Fibroblast of upper back skin (primary cell): ENCODE results near the gene PRXL2B.
"Not testable (repeated sequence)": the region's sequence is repeated elsewhere in the genome, so short reads cannot be mapped to it uniquely, and the experiment has no call there.

ENCODE experiments used
- DNase-seq: peaks from one replicate; pipeline ENCODE4 v3.0.0-alpha.2; 2013

PRXL2B gene

DNA sequence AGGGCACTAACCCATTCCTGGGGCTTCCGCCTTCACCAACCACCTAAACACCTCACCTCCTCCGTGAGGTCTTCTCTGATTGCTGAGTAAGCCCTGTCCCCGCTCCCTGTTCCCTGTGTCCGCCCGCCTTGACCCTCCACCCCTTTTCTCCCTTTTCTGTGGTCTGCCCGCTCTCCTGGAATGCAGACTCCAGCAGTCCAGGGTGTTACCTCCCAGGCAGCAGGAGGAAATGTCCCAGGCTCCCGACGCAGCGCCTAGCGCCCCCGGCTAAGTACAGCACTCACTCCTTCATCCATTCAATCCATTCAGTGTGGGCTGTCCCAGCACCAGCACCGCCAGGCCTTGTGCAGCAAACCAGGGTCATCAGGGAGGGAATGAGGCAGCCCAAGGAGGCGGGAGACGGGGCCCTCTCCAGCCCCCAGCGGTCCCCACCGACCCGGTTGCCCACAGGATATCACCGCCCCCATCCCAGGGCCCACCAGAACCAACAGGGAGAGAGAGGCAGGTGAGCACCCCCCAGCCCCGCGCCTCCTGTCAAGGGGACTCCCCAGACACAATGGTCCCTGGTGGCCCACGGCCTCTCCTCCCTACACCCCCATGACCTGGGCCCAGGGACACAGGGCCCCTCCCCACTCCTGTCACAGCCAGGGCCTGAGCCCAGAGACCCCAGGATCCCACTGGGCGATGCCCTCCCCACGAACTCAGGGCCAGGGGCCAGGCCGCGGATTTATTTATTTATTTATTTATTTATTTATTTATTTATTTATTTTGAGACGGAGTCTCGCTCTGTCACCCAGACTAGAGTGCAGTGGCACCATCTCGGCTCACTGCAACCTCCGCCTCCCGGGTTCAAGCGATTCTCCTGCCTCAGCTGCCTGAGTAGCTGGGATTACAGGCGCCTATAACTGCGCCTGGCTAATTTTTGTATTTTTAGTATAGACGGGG lies 20.2 kb upstream of the PRXL2B start:
- no peak for DNase-seq

- DNase-seq, result no peak
These were observed 19.4 kb upstream of the PRXL2B start for GRCh38 chr1:2567083-2567679.

DNA sequence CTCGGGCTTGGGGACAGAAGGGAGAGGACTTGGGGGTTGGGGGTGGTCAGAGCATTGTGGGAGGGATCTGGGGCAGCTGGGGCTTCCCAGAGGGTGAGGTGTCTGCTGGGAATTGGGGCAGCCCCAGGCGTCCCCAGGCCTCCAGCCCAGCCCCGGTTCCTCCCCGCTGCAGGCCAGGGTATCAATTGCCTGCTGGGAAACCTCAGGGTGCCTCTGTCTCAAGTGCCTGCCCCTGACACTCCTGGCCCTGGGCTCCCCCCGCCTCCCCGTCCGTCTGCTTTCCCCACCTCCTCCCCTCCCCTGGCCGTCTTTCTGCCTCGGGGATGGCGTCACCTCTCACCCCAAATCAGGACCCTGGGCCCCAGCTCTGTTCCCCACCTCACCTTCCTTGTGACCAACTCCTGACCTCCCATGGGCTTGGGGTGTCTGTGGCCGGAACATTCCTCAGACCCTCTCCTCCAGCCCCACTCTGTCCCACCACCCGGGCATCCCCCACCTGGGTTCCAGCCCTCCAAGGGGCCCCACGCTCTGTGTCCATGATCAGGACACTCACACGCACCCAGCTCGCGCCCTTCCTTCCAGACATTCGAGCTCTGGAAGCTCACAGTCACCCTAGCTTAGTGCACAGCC lies 18.3 kb upstream of the PRXL2B start:
- not testable (repeated sequence) for DNase-seq

- DNase-seq, result no peak
These were observed 17.5 kb upstream of the PRXL2B start for GRCh38 chr1:2569060-2569459.

GRCh38 chr1:2569703-2570102 lies 16.9 kb upstream of the PRXL2B start:
- DNase-seq, result not testable (repeated sequence)

- no peak for DNase-seq
These were observed 16.2 kb upstream of the PRXL2B start for GRCh38 chr1:2570332-2570731.

GRCh38 chr1:2571348-2571747 lies 15.2 kb upstream of the PRXL2B start:
- no peak for DNase-seq

DNA sequence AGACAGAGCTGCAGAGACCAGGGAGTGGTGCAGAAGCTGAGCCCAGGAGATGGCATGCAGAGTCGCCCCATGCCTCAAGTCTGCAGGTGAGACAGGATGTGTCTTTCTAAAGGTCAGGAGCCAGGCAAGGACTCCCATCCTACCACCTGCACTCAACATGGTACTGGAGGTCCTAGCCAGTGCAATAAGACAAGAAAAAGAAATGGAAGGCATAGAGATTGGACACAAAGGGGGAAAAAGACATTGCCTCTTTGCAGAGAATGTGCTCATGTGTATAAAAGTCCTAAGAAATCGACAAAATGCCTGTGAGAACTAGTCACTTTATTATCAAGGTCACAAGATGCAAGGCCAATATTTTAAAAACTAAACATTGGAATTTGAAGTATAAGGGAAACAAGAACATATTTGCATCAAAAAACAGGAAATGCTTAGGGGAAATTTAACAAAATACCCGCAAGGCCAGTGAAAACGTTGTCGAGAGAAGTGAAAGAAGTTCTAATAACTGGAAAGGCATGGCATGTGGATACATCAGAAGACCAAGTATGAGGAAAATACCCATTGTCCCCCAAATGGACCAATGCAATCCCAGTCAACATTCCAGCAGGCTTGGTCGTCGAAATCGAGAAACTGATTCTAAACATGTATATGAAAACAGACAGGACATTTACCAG lies 13.2 kb upstream of the PRXL2B start:
- no peak for DNase-seq

DNA sequence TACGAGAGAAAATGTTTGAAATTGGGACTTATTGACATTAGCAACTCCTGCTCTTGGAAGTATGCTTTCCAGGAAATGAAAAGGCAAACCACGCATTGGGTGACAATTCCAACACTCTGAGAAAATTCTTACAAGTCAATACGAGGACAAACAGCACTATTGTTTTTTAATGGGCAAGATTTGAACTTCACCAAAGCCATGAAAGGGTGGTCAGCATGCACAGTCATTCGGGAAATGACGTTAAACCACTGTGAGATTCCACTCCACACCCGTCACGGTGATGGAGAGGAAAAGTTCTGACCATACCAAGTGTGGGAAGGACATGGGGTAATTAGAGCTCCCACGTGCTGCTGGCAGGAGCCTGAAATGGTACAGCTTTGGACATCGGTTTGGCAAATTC lies 12.2 kb upstream of the PRXL2B start:
- DNase-seq, result no peak

GRCh38 chr1:2575801-2576663 lies 10.5 kb upstream of the PRXL2B start:
- DNase-seq, result no peak

GRCh38 chr1:2577565-2578075 lies 9.0 kb upstream of the PRXL2B start:
- DNase-seq, result not testable (repeated sequence)

DNA sequence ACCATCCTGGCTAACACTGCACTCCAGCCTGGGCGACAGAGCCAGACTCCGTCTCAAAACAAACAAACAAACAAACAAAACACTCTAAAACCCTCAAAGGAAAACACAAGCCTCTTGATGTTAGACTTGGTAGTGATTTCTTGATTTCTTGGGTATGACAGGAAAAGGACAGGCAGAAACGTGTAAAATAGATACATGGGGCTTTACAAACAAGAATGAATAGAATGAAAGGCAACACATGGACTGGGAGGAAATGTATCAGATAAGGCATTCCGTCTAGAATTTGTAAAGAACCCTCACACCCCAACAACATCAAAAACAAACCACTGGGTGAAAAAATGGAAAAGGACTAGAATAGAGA lies 7.8 kb upstream of the PRXL2B start:
- no peak for DNase-seq

DNA sequence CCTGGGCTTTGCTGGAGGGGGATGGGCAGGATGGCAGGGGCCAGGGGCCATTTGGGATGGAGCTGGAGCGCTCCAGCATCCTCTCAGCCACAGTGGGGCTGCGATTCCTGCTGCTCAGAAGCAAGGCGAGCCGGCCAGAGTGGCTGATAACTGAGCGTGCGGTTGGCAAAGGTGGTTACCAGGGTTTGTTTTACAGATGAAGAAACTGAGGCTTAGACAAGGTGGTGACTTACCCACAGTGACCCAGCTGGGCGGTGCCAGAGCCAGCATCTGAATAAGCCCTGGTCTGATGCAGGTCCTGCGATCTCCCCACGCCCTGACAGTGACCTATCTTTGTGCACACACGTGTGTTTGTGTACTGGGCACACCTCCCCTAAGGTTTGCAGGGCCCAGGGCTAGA lies 5.9 kb upstream of the PRXL2B start:
- DNase-seq, result no peak

DNA sequence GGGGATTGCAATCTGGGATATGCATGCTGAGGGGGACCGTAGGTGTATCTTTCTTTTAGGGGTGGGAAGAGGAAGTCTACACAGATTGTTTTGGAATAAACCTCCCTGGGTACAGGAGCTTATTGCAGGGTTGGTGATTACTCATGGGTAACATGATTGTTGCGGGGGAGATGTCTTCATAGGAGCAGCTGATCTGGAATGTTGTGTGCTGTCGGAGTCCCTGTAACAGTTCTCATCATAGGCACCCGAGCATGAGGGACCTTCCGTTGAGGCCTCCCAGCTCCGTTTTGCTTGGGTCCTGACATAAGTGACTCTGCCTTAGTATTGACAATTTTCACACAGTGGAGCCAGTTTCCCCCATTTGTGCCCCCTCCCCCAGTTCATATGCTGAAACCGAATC lies 4.2 kb upstream of the PRXL2B start:
- DNase-seq, result no peak

- DNase-seq, result no peak
These were observed 3.2 kb upstream of the PRXL2B start for GRCh38 chr1:2583331-2583791.

GRCh38 chr1:2583871-2584351 lies 2.7 kb upstream of the PRXL2B start:
- DNase-seq, result no peak

DNA sequence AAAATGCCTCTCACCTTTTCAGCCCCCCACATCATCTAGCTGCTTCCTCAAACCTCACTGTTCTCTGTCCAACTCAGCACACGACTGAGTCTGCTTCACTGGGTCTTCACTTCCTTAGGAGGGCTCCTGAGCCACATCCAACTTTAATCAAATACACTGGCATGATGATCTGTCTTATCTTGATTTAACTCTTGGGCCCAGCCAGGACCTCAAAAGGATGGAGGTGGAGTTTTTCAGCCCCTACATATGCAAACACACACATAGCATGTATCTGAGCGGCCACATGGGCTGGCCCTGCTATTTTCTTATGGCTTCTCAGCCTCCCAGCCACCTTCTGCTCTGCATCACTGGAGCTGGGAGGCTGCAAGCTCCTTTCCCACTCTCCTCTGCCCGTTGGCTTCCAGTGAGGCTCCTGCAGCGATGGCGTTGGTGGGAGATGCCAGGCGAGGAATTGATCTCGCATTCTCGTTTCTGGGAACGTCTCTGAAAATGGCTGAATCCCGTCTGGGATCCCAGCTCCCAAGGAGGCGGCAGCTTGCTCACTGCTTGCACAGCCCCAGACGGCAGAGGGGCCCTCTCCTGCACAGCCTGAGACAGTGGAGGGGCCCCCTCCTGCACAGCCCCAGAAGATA lies 1.8 kb upstream of the PRXL2B start:
- no peak for DNase-seq

GRCh38 chr1:2585318-2586092 lies 1.1 kb upstream of the PRXL2B start:
- DNase-seq, result peak; percentile 33

DNA sequence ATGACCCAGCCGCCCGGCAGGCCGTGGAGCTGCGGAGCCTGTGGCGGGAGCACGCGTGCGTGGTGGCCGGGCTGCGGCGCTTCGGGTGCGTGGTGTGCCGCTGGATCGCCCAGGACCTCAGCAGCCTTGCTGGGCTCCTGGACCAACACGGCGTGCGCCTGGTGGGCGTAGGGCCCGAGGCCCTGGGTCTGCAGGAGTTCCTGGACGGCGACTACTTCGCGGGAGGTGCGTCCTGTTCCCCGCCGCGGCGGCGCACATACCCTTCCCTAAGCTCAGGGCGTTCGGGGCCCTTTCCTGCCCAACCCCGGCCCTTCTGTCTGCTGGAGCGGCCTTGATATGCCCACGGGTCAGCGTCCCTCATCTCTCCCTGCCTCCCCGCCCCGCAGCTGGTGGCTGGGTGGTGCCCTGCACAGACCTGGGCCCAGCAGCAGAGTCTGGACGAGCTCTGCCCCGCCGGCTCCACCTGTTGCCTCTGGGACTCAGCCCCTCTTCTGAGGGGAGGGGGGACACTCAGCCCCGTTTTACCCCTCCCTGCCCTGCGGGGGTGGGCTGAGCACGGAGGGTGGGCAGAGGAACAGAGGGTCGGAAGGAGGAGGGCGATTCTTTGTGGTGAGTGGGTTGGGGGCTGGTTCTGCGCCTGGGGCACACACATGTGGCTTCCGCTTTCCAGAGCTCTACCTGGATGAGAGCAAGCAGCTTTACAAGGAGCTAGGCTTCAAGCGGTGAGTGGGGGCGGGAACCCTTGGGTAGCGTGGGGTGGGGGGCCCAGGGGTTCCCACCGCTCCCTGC lies 688 bp downstream of the PRXL2B start:
- DNase-seq, result no peak
